GM19240 (cell line): ENCODE results near the gene CMSS1.
A peak's percentile ranks its signal among the peaks of the same experiment; 100 is the strongest.

Experiments
- DNase-seq: peaks from one replicate; pipeline ENCODE4 v3.0.0; 2011; ENCODE audit warnings: low spot score; ENCODE audit not compliant: insufficient read length

CMSS1 gene

DNA sequence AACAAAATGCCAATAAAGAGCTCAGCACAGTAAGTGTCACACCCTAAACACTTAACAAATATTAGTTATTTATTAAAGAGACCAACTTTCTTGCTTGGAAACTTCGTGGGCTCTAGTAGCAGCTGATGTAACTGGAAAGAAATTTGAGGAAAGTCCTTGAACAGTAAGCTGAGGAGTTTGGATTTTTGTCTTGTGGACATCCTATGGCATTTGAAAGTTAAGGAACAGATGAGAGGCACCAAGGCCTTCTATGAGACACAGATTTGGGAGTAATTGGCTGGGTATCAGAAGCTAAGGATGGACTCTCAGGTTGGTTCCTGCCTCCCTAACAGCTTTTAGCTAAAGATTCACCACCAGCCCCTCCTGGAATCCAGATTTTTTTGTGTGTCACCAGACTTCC lies 356.3 kb downstream of the CMSS1 start:
- DNase-seq: no peak

GRCh38 chr3:100175637-100176280 lies 358.1 kb downstream of the CMSS1 start:
- no peak for DNase-seq

- DNase-seq: no peak
Observed at GRCh38 chr3:100179692-100180349, 362.2 kb downstream of the CMSS1 start.

DNA sequence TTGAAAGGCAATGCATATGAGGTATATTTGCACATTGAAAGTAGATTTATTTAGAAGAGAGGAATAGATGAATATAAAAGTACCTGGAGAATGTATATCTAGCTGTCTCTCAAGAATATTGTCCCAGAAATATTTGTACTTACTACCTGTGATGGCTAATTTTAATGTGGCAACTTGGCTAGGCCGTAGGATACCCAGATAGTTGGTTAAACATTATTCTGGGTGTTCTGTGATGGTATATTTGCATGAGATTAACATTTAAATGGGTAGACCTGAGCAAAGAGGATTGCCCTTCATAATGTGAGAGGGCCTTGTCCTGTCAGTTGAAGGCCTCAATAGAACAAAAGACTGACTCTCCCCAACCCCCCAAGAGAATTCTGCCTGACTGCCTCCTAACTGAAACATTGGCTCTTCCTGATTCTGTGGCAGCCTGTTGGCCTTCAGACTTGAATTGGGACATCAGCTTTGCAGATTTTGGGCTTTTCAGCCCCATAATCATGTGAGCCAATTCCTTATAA lies 366.0 kb downstream of the CMSS1 start:
- DNase-seq: no peak

- no peak for DNase-seq
Observed at GRCh38 chr3:100184948-100185570, 367.4 kb downstream of the CMSS1 start.

DNA sequence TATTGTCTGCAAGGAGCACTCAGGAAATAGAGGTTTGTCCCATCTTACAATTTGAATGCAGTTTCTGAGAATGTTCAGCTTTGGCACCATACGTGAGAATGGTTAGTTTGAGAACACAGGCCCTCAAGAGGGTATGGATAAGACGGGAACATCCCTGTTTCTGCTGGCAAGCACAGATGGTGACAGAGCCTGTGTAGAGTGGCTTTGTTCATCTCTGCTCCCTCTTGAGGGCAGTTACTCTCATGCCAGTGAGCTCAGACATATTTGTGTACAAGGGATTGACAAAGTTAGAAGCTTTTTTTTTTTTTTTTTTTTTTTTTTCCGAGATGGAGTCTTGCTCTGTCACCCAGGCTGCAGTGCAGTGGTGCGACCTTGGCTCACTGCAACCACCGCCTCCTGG lies 368.2 kb downstream of the CMSS1 start:
- no peak for DNase-seq

- no peak for DNase-seq
Observed at GRCh38 chr3:100189444-100189964, 371.8 kb downstream of the CMSS1 start.

DNA sequence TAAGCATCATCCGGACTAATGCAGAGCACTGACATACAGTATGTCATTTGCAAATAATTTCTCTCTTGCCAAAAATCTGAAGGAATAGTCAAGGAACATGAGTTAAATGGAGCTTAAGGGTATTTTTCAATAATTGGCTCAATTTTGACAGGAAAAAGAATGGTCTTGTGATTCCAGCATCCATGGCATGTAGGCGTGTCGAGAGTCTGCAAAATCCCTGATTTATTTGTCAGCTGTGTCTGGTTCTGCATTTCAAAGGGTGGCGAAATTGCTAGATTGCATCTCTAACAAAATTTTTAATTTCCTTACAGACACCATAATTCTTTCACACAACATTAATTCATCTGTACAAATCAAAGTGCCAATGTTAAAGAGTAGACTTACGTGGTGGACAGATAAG lies 377.7 kb downstream of the CMSS1 start:
- no peak for DNase-seq

GRCh38 chr3:100197876-100198275 lies 380.2 kb downstream of the CMSS1 start:
- no peak for DNase-seq

DNA sequence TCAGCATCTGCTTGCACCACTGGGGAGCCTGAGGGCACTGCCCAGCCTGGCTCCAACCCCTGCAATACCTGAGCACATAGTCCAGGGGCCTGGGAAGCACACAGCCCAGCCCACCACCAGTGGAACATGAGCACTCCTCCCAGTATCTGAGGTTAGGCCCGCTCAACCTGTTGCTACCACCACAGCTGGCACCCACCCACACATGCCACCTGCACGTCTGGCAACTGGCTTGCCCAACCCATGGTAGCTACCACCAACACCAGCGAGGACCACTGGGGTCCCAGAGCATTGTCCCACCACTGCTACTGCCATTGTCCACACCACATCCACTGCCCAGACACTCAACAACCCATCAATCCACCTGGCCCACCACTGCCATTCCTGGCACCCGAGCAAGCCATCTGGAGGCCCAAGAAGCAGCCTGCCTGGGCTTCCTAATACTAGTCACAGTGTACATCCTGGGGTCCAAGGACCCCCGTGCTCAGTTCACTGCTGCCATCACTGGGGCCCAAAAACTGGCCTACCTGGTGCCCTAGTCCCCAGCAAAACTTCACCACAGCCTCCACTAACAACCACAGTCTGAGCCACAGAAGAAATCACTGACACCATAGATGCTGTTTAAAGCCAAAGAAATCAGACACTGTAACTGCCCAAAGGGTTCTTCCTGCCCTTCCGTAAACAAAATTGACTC lies 381.1 kb downstream of the CMSS1 start:
- DNase-seq: no peak

DNA sequence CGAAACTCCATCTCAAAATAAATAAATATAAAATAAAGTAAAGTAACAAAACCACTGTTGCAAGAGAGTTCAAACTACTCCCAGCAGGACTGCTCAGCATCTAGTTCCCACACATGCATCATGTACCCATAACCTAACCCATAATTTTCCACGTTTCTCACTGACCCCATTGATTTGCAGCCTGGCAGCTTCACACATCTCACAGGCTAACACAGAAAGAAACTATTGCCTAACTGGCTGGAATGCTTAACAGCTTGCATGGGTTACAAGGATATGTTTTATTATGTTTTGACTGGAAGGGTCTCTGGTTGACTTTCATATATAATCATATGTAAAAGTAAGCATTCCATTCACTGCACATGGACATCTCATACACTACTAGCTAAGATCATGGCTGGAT lies 387.5 kb downstream of the CMSS1 start:
- DNase-seq: no peak

GRCh38 chr3:100206687-100207086 lies 389.0 kb downstream of the CMSS1 start:
- DNase-seq: no peak

- DNase-seq: no peak
Observed at GRCh38 chr3:100207886-100208285, 390.2 kb downstream of the CMSS1 start.

DNA sequence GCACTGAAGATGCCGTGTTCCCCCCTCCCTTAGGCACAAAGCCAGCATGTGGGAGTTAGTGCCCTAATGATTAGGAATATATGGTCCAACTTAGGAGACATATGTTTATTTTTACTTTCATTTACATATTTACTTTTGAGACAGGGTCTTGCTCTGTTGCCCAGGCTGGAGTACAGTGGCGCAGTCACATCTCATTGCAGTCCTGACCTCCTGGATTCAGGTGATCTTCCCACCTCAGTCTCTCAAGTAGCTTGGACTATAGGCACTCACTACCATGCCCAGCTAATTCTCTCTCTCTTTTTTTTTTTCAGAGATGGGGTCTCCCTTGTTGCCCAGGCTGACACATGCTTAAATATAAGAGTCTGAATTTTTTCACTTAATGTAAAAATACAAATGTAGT lies 391.5 kb downstream of the CMSS1 start:
- DNase-seq: no peak

DNA sequence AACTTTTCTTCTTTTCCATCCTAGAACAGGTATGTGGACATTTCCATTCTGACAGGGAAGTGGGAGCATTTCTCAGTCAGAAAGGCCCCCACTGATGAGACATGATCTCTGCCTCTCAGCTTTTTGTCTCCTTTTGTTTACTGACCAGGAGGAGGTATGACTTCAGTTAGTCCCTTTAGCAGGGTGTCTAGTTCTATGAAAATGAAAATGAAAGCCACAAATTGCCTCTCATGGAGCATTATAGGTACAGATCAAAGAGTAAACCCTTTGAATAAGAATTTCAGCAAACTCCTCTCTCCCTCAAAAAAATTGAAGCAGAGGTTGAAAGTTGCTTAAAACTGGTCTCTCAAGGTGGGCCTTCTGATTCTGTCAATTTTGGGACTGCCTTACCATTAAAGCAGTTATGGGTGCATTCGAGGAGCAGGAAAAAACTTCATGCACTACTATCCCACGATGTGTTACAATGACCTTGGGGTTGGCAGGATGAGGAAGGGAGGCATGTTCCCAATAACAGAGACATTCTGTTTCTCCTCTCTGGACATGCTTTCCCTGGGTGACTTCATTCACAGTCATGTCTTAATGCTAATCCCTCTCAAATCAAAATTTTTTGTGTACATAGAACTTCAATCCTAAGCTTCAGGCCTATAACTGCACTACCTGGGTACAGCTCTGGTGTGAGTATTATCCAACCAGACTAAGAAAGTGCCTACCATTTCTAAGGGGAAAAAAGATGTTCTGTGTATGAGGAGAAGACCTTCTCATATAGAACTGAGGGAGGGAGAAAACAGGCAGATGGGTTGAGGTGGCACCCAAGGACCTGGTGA lies 392.5 kb downstream of the CMSS1 start:
- DNase-seq: peak; percentile 51

DNA sequence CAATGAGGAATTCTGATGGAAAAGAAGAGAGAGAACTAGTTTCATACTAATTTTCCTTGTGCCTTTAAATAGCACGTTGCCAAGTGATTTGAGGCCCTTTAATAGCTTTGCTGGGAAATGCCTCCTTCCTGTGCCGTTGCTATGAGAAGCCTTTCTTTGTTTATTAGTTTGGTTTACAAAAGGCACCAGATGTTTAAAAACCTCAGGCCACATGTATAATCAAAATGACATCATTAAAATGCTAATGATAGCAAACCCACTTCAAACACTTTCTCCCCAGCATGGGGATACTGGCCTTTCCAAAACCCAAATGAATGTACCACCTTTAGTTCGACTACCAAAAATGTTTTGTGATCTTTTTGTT lies 393.1 kb downstream of the CMSS1 start:
- DNase-seq: no peak

- no peak for DNase-seq
Observed at GRCh38 chr3:100213891-100214573, 396.4 kb downstream of the CMSS1 start.

GRCh38 chr3:100214574-100214964 lies 396.9 kb downstream of the CMSS1 start:
- DNase-seq: no peak

GRCh38 chr3:100216713-100217112 lies 399.1 kb downstream of the CMSS1 start:
- no peak for DNase-seq

DNA sequence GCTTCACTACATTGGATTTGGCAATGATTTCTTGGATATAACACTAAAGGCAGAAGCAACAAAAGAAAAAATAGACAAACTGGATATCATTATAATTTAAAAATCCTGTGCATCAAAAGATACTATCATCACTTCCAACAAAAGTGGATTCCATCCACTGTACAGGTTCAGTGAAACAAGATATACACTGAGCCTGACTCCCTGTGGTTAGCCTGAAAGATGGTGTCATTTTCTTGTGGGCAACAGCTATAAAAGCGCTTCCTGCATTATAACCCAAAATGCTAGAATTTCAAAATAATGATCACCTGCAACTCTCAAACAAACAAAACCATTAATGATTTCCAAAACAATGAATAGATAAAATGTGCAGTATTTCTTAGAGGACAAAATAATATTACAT lies 403.5 kb downstream of the CMSS1 start:
- no peak for DNase-seq
